GM19328 (cell line): ENCODE data around the gene ITGB1BP2.
A peak's percentile ranks its signal among the peaks of the same experiment; 100 is the strongest.
"Not testable (repeated sequence)": the region's sequence is repeated elsewhere in the genome, so short reads cannot be mapped to it uniquely, and the experiment has no call there.

Experiments
- ATAC-seq: cut with Tn5 transposase; IDR thresholded peaks from one replicate; pipeline ENCODE4 v1.9.1; 2021; ENCODE audit warnings: mild to moderate bottlenecking, moderate library complexity; ENCODE audit not compliant: unreplicated experiment

Gene ITGB1BP2

GRCh38 chrX:71301195-71301924 lies at the start of gene ITGB1BP2:
TSS of gene ITGB1BP2 (plus strand) at chrX:71301750. CDS start at chrX:71301807, 57 bp downstream.
- no peak for ATAC-seq

DNA sequence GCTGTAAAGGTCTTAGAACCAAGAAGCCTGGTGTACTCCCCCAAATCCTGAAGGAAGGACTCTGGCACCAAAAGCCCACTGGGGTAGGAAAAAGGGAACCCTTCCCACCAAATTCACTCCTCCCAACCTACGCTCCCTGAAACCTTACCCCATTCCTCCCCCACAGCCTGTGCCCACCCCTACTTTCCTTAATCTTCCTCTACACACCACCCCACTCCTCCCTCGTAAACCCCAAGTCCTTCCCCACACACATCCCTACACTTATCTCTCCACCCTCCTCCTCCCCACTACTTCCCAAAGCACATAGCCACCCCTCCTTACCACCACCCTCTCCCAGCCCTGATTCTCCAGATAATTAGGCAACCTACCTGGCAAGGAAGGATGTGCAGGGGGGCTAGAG lies 49.3 kb upstream of the ITGB1BP2 start:
- ATAC-seq, result no peak

DNA sequence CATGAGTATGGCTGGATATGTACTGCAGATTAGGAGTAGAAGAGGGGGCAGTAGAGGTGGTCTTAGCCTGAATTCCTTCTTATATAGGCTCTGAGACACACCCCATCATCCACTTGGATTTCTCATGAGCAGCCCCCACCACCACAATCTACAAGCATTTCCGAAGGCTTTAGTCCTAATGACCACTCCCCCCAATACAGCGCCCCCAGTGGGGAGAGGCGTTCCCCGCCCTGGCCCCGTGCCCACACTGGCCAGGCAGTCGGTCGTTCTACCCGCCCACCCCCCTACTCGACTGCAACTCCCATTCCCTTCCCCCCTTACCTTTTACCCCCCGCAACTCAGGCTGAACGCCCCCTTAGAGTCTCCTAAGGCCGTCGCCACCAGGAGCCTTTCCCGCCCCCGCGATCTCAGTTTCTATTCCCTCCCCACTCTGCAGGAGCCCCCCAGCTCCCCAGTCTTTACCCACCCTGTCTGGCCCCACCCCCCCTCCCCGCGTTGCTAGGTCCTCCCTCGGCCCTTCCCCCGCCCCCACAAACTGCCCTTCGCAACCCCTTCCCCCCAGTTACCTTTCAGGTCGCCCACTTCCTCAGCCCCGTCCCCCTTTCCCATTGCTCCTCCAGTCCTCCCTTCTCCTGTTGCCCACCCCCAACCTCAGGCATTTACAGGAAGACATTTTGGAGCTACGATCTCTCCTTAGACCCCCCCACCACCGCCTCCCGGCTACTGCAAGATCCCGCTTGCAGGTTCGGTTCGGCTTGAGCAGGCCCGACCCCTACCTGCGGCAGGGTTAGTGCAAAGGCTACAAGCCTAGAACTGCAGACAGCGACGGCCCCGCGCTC lies 48.1 kb upstream of the ITGB1BP2 start:
- no peak for ATAC-seq

GRCh38 chrX:71254092-71254963 lies 47.2 kb upstream of the ITGB1BP2 start, which contains the start of gene ZMYM3:
TSS of gene ZMYM3 (minus strand) at chrX:71254140. CDS start at chrX:71253255, 885 bp downstream.
- peak; percentile 83 for ATAC-seq

DNA sequence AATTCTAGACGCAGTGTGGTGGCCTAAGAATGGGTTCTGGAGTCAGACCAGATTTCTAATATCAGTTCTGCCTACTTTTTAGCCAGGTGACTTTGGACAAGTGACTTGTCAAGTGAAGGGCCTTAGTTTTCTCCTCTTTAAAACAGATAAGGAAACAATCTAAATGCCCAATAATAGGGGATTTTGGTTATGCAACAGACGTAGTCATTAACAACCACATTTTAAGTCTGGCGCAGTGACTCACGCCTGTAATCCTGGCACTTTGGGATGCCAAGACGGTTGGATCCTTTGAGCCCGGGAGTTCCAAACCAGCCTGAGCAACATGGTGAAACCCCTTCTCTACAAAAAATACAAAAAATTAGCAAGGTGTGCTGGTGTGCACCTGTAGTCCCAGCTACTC lies 45.5 kb upstream of the ITGB1BP2 start:
- no peak for ATAC-seq

- ATAC-seq, result no peak
These were observed 44.7 kb upstream of the ITGB1BP2 start for GRCh38 chrX:71256856-71257255.

DNA sequence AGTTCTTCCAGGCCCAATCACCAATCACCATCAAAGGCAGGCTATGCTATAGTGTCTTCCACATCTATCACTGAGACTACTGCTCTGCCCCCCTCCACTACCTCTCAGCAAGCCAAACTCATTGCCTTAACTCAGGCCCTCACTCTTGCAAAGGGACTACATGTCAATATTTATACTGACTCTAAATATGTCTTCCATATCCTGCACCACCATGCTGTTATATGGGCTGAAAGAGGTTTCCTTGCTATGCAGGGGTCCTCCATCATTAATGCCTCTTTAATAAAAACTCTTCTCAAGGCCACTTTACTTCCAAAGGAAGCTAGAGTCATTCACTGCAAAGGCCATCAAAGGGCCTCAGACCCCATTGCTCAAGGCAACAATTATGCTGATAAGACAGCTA lies 32.9 kb upstream of the ITGB1BP2 start:
- not testable (repeated sequence) for ATAC-seq

GRCh38 chrX:71269801-71270395 lies 31.7 kb upstream of the ITGB1BP2 start:
- ATAC-seq, result no peak

DNA sequence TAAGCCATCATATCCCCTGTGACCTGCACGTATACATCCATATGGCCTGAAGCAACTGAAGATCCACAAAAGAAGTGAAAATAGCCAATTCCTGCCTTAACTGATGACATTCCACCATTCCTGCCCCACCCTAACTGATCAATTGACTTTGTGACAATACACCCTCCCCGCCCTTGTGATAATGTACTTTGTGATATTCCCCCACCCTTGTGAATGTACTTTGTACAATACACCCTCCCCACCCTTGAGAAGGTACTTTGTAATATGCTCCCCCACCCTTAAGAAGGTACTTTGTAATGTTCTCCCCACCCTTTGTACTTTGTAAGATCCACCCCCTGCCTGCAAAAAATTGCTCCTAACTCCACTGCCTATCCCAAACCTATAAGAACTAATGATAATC lies 29.2 kb upstream of the ITGB1BP2 start:
- ATAC-seq, result not testable (repeated sequence)

GRCh38 chrX:71281300-71281699 lies 20.2 kb upstream of the ITGB1BP2 start:
- ATAC-seq, result not testable (repeated sequence)

GRCh38 chrX:71282514-71283402 lies 18.8 kb upstream of the ITGB1BP2 start:
- peak; percentile 33 for ATAC-seq

DNA sequence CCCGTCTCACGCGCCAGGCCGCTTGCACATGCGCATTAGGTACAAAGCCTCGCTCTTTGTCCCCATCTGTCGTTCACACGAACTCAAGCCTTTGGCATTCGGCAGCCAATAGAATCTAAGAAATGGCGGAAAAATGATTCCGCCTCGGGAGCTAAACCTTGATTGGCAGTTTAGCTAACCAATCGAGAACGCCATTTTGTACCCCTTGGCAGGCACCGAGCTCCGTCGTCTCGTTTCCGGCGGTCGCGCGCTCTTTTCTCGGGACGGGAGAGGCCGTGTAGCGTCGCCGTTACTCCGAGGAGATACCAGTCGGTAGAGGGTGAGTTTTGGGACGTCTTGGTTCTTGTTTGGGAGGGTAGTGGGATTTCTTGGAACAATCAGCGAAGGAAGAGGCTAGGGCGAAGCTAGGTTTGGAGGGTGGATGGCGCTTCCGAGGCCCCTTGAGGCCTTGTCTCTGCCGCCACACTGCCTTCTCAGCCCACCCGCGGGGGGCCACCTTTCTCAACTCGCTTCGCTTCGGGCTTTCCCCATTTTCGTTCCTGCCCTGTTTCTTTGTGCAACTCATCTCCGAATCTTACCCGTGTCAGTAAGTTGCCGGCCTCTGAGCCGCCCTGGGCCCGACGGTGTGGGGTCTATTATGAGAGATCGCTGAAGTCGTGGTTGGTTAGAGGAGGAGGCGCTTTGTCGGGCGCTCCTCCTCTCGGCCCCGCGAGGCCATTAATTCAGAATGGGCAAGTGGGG lies 18.0 kb upstream of the ITGB1BP2 start, which contains the start of gene NONO:
Gene NONO, plus strand, starts transcription at position 233 of the 741 bp plus-strand sequence. CDS start 7,003 bp downstream, outside the sequence.
- peak; percentile 83 for ATAC-seq

GRCh38 chrX:71285929-71286328 lies 15.6 kb upstream of the ITGB1BP2 start:
- ATAC-seq, result no peak

GRCh38 chrX:71291381-71291780 lies 10.2 kb upstream of the ITGB1BP2 start:
- ATAC-seq, result no peak

- ATAC-seq, result no peak
These were observed 8.7 kb upstream of the ITGB1BP2 start for GRCh38 chrX:71292669-71293365.

DNA sequence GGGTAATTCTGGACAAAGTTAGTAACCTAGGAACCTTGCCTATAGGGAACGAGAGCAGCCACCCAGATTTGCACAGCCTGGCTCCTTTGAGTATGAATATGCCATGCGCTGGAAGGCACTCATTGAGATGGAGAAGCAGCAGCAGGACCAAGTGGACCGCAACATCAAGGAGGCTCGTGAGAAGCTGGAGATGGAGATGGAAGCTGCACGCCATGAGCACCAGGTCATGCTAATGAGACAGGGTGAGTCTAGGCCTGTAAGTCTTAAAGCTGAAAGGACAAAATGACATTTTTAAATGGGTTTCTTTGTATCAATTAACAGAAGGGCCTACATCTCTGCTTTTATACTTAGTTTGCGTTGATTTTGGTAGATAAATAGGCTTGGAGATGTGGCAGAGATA lies 4.7 kb upstream of the ITGB1BP2 start:
- no peak for ATAC-seq

DNA sequence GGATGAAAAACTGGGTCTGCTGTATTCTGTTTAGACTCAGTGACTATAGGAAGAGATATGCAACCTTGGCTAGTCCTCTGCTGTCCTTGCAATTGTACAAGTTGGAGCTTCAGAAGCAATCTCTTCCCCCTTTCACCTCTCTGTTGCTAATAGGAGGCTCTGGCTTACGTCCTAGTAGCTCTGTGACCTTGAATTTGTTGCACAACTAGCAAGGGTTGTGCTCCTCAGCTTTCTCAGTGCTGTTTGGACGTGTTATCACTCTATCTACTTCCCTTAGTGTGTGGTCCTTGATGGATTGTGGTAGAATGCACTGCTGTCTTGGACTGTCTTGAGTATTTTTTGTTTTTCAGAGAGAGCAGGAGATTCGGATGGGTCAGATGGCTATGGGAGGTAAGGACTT lies 3.4 kb upstream of the ITGB1BP2 start:
- no peak for ATAC-seq

DNA sequence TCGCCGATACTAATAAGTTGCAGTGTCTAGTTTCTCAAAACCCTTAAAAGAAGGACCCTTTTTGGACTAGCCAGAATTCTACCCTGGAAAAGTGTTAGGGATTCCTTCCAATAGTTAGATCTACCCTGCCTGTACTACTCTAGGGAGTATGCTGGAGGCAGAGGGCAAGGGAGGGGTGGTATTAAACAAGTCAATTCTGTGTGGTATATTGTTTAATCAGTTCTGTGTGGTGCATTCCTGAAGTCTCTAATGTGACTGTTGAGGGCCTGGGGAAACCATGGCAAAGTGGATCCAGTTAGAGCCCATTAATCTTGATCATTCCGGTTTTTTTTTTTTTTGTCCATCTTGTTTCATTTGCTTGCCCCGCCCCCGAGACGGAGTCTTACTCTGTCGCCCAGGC lies 1.5 kb upstream of the ITGB1BP2 start:
- not testable (repeated sequence) for ATAC-seq
